GM23248 (cell line): ENCODE data around the gene POMP. TPM values are rescaled to one million over a fixed set of nuclear protein-coding genes. Genes with fewer than 3 reads are reported as not detected.
A peak's percentile ranks its signal among the peaks of the same experiment; 100 is the strongest.

ENCODE experiments used
- DNase-seq: peaks from one replicate; pipeline ENCODE4 v3.0.0-alpha.2; 2015
- H2AFZ ChIP-seq: fragments of 200-600 bp; sonication (generic); 2 replicates; pipeline ENCODE4 v1.6.1; 2016; ENCODE audit warnings: antibody characterized with exemption
- H3F3A ChIP-seq: fragments of 200-600 bp; sonication (generic); 2 replicates; pipeline ENCODE4 v1.6.1; 2016; ENCODE audit warnings: mild to moderate bottlenecking, antibody characterized with exemption, mixed run types; ENCODE audit not compliant: insufficient read depth
- H3K27ac ChIP-seq: fragments of 200-600 bp; sonication (generic); 2 replicates; pipeline ENCODE4 v1.5.1; 2016; ENCODE audit warnings: mild to moderate bottlenecking
- H3K27me3 ChIP-seq: fragments of 200-600 bp; sonication (generic); replicated peaks from 2 replicates; pipeline ENCODE4 v1.6.1; 2016; ENCODE audit warnings: mild to moderate bottlenecking; ENCODE audit not compliant: insufficient read depth
- H3K36me3 ChIP-seq: fragments of 200-600 bp; sonication (generic); 2 replicates; pipeline ENCODE4 v1.6.1; 2016; ENCODE audit warnings: low read depth, mild to moderate bottlenecking
- H3K4me1 ChIP-seq: fragments of 200-600 bp; sonication (generic); 2 replicates; pipeline ENCODE4 v1.6.1; 2016; ENCODE audit warnings: mild to moderate bottlenecking; ENCODE audit not compliant: insufficient read depth
- H3K4me2 ChIP-seq: fragments of 200-600 bp; sonication (generic); one replicate; pipeline ENCODE4 v1.6.1; 2016; ENCODE audit warnings: mild to moderate bottlenecking; ENCODE audit not compliant: unreplicated experiment
- H3K4me3 ChIP-seq: fragments of 200-600 bp; sonication (generic); 2 replicates; pipeline ENCODE4 v1.5.1; 2016; ENCODE audit warnings: mild to moderate bottlenecking
- H3K79me2 ChIP-seq: fragments of 200-600 bp; sonication (generic); 2 replicates; pipeline ENCODE4 v1.6.1; 2016; ENCODE audit warnings: mild to moderate bottlenecking; ENCODE audit not compliant: insufficient read depth
- H3K9ac ChIP-seq: fragments of 200-600 bp; sonication (generic); 2 replicates; pipeline ENCODE4 v1.6.1; 2016; ENCODE audit warnings: mild to moderate bottlenecking
- H3K9me2 ChIP-seq: fragments of 200-600 bp; sonication (generic); 2 replicates; pipeline ENCODE4 v1.6.1; 2016; ENCODE audit warnings: mixed run types, mild to moderate bottlenecking, moderate library complexity; ENCODE audit not compliant: insufficient read depth
- H3K9me3 ChIP-seq: fragments of 200-600 bp; sonication (generic); one replicate; pipeline ENCODE4 v1.6.1; 2017; ENCODE audit warnings: low read depth
- H4K20me1 ChIP-seq: fragments of 200-600 bp; sonication (generic); 2 replicates; pipeline ENCODE4 v1.6.0; 2016; ENCODE audit not compliant: insufficient read depth
- EZH2 ChIP-seq: fragments of 200-600 bp; sonication (generic); IDR thresholded peaks from 2 replicates; pipeline ENCODE4 v1.6.1; 2018; ENCODE audit warnings: antibody characterized with exemption, mild to moderate bottlenecking; ENCODE audit not compliant: insufficient read depth, poor library complexity, severe bottlenecking
- EZH2phosphoT487 ChIP-seq: fragments of 200-600 bp; sonication (generic); IDR thresholded peaks from 2 replicates; pipeline ENCODE4 v1.6.1; 2018; ENCODE audit warnings: antibody characterized with exemption, moderate library complexity, mild to moderate bottlenecking, low read depth; ENCODE audit not compliant: insufficient read depth
- WGBS, 2 experiments: methylation state at CpG; one replicate each; pipeline ENCODE4 v1.1.6; 2015 to 2017; ENCODE audit warnings: low lambda C conversion rate in 2 of 2, low coverage in 1 of 2; ENCODE audit errors: missing lambda C conversion rate in 2 of 2; 5-methylcytosine and 5-hydroxymethylcytosine counted together
- in situ Hi-C: fragments of 300-500 bp; cut with MboI; formaldehyde crosslinking; loops from 2 replicates; pipeline ENCODE4 v1.15.0; 2020
- polyA plus RNA-seq: library from polyadenylated mRNA; unstranded; fragments of >200 nt; fragmentation: Nextera tagmentation; extraction: Ambion mirVana; gene quantifications from 2 replicates; pipeline ENCODE4 v1.2.1, GENCODE V29; 2016
- total RNA-seq: library from RNA; depleted of rRNA; stranded (reverse); fragments of >200 nt; shearing (Covaris generic); gene quantifications from 2 replicates; pipeline ENCODE4 v1.2.3, GENCODE V29; 2014

POMP gene
- total and polyA plus RNA-seq, 2 experiments from 2014 or later = 125 to 335 TPM

DNA sequence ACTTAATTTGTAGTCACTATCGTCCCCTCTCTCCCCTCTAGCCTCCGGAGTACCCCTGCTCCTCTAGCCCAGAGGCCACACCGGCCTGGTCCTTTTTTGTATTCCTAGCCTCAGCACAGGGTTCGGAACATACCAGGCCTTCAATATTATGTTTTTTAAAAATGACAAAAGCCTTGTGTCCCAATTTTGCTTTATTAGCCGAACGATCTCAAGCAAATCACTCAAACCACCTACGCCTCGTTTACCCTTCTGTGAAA lies 463 bp upstream of the POMP start:
- whole genome bisulfite sequencing, 2 experiments = 1 to 2% methylated on average over 8 of the region's 8 CpGs
- in situ Hi-C loops = no loop called here
- H4K20me1 ChIP-seq = no peaks in the 10 kb centered on the region
- H3K79me2 ChIP-seq = peaks cover 94% of the 10 kb centered on the region
- peak overlapping the region; percentile 96 for H3K9ac ChIP-seq
- peak overlapping the region; percentile 91 for H3K27ac ChIP-seq
- peak overlapping the region; percentile 67 for H2AFZ ChIP-seq
- peak overlapping the region; percentile 94 for H3K4me2 ChIP-seq
- H3K36me3 ChIP-seq = peaks cover 16% of the 10 kb centered on the region; the same call in 1 of the 2 replicates
- TF ChIP-seq EZH2 (no peak), EZH2phosphoT487 (no peak)
- H3K9me3 ChIP-seq = no peaks in the 10 kb centered on the region
- H3K9me2 ChIP-seq = no peaks in the 10 kb centered on the region
- peaks cover 72% of the 10 kb centered on the region for H3K4me1 ChIP-seq
- peak overlapping the region; percentile 99 for H3K4me3 ChIP-seq
- DNase-seq = no peak
- H3F3A ChIP-seq = peaks cover 46% of the 10 kb centered on the region
- no peaks in the 10 kb centered on the region for H3K27me3 ChIP-seq

DNA sequence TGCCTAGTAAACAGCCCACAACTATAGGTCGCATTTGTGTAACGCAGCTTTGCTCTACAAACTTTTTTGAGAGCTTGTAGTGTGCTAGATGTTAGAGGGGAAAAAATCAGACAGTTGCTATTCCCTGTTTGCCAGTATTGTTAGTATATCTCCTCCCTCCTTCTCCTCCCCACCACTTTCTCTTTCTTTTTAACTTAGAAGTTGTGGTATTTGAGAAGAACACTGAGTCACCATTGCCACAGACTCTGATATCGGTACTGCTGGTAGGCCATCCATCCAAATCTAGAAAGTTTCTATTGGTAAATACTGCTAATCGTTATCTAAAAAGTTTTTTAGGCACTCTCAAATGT lies 666 bp downstream of the POMP start:
- H3K9me3 ChIP-seq = no peaks in the 10 kb centered on the region
- peaks cover 94% of the 10 kb centered on the region for H3K79me2 ChIP-seq
- WGBS, 2 experiments = 1 to 4% methylated on average over 4 of the region's 4 CpGs
- H3K4me1 ChIP-seq = peaks cover 60% of the 10 kb centered on the region
- H3K27ac ChIP-seq = peak overlapping the region; percentile 91
- in situ Hi-C loops = no loop called here
- no peaks in the 10 kb centered on the region for H4K20me1 ChIP-seq
- no peaks in the 10 kb centered on the region for H3K27me3 ChIP-seq
- H3K9me2 ChIP-seq = no peaks in the 10 kb centered on the region
- TF ChIP-seq EZH2phosphoT487 = no peak
- TF ChIP-seq EZH2 = no peak
- H2AFZ ChIP-seq = peak overlapping the region; percentile 67
- H3K4me2 ChIP-seq = peak overlapping the region; percentile 98
- peaks cover 36% of the 10 kb centered on the region for H3F3A ChIP-seq
- DNase-seq = peak; percentile 87
- peak overlapping the region; percentile 96 for H3K9ac ChIP-seq
- H3K4me3 ChIP-seq = peak overlapping the region; percentile 99
- H3K36me3 ChIP-seq = peaks cover 27% of the 10 kb centered on the region

DNA sequence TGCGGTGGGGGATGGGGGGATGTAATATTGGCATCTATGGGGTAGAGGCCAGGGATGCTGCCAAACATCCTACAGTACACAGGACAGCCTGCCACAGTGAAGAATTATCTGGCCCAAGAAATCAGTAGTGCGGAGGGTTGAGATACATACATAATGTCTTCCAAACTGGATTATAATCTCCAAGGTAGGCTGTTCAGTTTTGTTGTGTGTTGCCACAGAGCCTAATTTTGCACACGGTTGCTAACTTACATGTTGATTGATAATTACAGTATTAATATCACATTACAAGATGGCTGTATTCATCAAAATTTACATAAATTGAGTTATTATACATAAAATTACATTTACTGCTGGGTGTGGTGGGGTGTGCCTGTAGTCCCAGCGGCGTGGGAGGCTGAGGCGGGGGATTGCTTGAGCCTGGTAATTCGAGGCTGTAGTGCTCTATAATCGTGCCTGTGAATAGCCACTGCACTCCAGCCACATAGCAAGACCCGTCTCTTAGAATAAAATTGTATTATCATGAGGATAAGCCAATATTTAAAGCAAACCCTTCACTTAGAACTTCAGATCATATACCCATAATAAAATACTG lies 8.1 kb downstream of the POMP start:
- peaks cover 94% of the 10 kb centered on the region for H3K79me2 ChIP-seq
- no peaks in the 10 kb centered on the region for H3K9me3 ChIP-seq
- no peak overlapping the region for H2AFZ ChIP-seq
- peaks cover 96% of the 10 kb centered on the region for H3K36me3 ChIP-seq
- WGBS, 2 experiments = 88 to 90% methylated on average over 9 of the region's 9 CpGs
- no peak overlapping the region for H3K9ac ChIP-seq
- no peaks in the 10 kb centered on the region for H3K9me2 ChIP-seq
- no peak overlapping the region for H3K27ac ChIP-seq
- no peaks in the 10 kb centered on the region for H4K20me1 ChIP-seq
- DNase-seq = no peak
- TF ChIP-seq EZH2phosphoT487 = no peak
- no peak for TF ChIP-seq EZH2
- in situ Hi-C loops = no loop called here
- peaks cover 6% of the 10 kb centered on the region for H3K4me1 ChIP-seq
- peaks cover 11% of the 10 kb centered on the region; the same call in 1 of the 2 replicates for H3F3A ChIP-seq
- no peak overlapping the region for H3K4me3 ChIP-seq
- no peak overlapping the region for H3K4me2 ChIP-seq
- H3K27me3 ChIP-seq = no peaks in the 10 kb centered on the region

DNA sequence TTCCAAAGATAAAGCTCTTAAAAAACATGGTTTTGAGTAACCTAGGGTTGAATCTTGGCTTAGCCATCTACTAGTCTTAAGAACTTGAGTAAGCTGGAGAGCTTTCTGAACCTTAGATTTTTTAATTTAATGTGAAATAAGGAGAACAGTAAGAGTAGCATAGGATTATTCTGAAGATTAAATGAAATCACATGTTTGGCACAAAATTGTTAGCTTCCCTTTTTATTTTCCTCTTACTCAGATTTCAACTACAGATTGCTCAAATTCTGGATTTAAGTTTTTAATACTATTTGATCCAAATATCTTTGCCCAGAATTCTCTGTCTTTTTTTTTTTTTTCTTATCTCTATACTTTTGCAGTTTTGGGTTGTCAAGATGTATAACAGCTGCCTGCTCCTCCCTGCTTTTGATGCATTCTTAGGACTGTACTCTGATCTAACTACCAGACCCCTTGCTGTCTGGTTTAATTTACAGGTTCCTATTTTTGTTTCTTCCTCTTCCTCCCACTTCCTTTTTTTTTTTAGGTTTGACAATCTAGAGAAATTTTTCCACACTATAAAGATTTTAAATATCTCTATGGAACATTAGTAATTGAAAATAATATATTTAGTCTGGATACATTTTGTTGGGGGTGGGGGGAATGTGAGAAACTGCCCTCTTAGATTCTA lies 12.3 kb downstream of the POMP start:
- H3K9me2 ChIP-seq = no peaks in the 10 kb centered on the region
- no peak overlapping the region for H3K4me2 ChIP-seq
- no peaks in the 10 kb centered on the region for H4K20me1 ChIP-seq
- no peak overlapping the region for H3K9ac ChIP-seq
- H3K9me3 ChIP-seq = no peaks in the 10 kb centered on the region
- H3K79me2 ChIP-seq = peaks cover 85% of the 10 kb centered on the region
- H2AFZ ChIP-seq = no peak overlapping the region
- H3K4me1 ChIP-seq = no peaks in the 10 kb centered on the region
- H3K27ac ChIP-seq = no peak overlapping the region
- peaks cover 91% of the 10 kb centered on the region for H3K36me3 ChIP-seq
- no peak for DNase-seq
- H3K27me3 ChIP-seq = no peaks in the 10 kb centered on the region
- H3K4me3 ChIP-seq = no peak overlapping the region
- peaks cover 26% of the 10 kb centered on the region for H3F3A ChIP-seq
- in situ Hi-C loops = loop anchor here (5.0 kb wide), 1 partner anchor 126 kb away; no protein-coding TSS in a partner anchor
- TF ChIP-seq EZH2 (no peak), EZH2phosphoT487 (no peak)
